ENCODE data around the gene KIAA0408.
"Not testable (repeated sequence)": the region's sequence is repeated elsewhere in the genome, so short reads cannot be mapped to it uniquely, and the experiment has no call there.

The KIAA0408 gene

GRCh38 chr6:127462376-127462775, 3.2 kb upstream of the KIAA0408 start:
- DNase-seq = no peak

DNA sequence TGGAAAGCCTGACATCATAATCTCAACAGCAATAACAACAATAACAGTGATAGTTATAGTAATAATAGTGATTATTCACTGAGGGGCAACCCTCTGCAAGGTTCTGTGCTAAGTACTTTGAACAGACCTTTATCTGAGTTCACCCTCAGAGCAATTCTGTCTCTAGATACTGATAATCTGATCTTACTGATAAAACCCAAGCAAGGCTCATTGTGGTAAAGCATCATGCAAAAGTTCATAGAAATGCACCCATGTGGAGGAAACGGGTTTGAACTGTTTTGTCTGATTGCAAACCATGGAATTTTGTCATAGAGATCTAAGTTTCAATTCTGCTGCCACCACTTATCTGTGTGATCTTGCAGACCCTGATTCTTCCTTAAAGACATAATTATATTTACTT, 1.3 kb upstream of the KIAA0408 start:
- DNase-seq = no peak

DNA sequence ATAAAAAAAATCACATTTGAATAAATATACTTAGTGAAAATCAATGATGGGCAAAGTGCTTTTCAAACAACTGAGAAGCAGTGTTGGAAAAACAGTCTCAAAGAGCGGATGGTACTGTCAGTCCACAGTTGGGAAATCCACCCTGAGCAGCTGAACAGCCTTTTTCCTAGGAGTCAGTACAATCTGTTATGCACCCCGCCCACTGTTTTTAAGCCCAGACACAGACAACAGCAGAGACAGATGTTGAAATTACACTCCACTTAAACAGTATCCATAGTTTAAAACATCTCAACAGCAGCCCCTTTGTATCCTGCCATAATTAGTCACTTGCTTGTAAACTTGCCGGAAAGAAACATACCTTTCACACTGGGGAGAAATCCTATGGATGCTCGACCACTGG, 372 bp downstream of the KIAA0408 start:
- peak; percentile 30 to 53 for DNase-seq

GRCh38 chr6:127458222-127458621, 967 bp downstream of the KIAA0408 start:
- DNase-seq = no peak

DNA sequence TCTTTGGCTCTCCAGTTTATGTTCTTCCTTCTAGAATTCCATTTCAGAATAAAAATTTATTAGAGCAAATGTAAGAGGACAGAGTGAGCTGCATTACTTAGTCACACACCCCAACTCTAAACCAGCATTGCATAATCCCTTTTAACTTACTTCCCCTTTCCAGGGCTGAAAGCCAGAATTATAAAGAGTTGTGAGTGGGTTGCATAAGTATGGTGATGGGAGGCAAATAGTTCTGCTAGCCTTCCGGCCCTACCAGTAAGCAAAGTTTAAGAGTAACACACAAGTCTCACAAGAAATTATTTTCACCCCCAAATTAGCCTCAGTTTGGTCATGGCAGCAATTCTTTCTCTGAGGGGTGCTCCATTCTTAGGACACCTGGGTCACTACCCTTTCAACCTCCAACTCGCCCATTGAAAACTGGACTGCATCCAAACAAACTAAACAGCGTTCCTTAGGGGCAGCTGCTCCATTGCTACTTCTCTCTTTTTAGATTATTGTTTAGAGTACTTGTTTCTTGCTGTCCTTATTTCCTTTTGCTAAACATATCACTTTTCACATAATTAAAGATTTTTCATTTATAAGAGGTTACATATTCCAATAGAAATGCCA, 1.6 kb downstream of the KIAA0408 start:
- DNase-seq = peak; percentile 90 to 94

GRCh38 chr6:127456465-127456864, 2.7 kb downstream of the KIAA0408 start:
- DNase-seq = no peak

DNA sequence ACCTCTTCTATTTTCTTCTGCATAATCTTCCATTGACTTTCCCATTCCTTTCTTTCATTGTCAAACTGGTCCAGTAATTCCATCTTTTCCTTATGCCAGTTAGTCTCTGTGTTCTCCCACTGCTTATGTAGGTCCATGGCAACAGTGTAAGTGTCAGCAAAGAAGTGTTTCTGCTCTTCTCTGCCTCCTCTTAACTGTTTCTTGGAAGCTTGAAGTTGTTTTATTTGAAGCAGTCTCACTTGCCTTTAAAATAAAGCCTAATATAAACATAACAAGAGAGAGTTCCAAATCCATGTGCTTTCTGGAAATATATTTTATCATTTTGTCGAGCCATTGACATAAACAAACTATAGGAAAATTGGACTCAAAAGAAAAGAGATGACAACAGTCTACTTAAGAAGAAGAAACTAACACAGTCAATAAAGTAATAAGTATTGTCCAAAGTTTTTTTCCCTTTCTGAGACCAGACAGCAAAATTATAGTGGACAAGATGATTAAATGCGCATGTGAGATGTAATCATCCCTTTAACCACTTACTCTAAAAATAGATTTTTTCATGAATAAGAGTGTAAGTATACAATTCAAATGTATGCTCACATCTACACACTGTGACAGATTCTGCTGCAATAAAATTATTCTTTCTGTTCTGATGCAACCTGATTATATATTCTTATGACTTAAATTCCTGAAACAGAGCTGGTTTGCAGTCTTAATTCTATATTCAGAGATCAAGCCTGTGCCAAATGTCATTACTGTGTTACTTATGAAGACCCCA, 5.2 kb downstream of the KIAA0408 start:
- DNase-seq = no peak

DNA sequence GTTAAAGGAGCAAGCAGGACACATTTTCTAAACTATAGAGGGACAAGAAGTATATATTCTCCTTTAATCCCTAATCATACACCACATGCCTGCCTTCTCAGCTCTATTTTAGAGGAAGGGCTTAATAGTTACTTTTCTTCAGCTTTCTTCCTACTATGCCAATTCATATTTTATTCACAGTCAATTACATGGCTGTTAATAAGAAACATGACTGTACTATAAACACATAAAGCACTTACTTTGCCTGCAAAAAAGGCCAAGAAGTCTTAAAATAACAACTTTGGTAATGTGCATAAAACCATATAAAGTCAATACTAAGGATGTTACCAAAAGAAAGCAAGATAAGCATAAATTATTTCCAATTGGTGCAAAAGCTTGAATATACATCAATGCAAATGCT, 6.4 kb downstream of the KIAA0408 start:
- DNase-seq = no peak

DNA sequence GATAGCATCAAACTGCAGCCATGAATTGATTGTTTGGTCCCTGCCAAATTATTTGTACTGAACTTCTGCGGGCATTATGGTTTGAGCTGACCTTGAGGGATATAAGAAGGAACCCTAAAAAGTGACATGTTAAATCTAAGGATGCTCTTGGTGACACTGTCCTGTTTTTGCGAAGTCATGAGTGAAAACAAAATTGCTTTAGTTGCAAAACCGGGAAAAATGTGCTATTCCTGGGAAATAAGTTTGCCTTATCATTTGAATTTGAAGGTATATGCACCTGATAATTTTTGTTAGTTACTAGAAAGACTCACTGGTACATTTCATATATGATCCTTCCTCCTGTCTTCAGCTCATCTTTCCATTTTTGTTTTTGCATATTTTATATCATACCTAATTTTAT, 7.8 kb downstream of the KIAA0408 start:
- no peak for DNase-seq

GRCh38 chr6:127447780-127448179, 11.4 kb downstream of the KIAA0408 start:
- no peak for DNase-seq

GRCh38 chr6:127446356-127446755, 12.8 kb downstream of the KIAA0408 start:
- DNase-seq = no peak

DNA sequence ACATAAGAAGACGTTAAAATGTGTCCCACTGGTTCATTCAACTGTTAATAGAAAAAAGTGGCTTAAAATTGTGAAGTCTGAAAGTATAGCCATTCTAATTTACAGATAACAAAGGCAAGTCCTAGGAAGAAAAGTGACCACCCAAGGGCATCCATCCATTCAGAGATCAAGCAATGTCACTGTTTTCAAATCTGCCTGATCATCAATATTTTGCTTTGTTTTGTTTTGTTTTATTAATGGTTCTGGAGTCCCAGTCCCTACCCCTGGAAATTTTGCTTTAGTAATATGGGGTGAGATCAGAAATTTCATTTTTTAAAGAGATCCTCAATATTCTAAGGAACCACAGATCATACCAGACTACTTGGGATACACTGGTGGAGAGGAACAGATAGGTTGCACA, 17.3 kb downstream of the KIAA0408 start:
- DNase-seq = no peak

- DNase-seq = no peak
These were observed 19.5 kb downstream of the KIAA0408 start for GRCh38 chr6:127439718-127440117.

GRCh38 chr6:127436578-127437110, 22.5 kb downstream of the KIAA0408 start:
- no peak for DNase-seq

DNA sequence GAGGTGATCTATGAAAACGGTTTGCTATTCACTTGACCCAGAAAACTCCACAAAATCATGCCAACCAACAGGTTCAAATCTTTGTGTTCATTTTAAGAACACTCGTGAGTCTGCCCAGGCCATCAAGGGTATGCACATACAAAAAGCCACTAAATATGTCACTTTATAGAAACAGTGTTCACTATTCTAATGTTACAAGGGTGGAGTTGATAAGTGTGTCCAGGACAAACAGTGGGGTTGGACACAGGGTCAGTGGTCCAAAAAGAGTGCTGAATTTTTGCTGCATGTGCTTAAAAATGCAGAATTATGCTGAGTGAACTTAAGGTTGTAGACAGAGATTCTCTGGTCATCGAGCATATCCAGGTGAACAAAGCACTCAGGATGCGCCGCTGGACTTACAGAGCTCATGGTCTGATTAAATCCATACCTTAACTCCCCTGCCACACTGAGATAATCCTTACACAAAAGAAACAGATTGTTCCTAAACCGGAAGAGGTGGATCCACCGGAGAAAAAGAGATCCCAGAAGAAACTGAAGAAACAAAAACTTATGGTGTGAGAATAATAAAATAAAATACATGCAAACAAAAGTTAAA, 23.5 kb downstream of the KIAA0408 start:
- no peak for DNase-seq

GRCh38 chr6:127434651-127435050, 24.5 kb downstream of the KIAA0408 start:
- no peak for DNase-seq

DNA sequence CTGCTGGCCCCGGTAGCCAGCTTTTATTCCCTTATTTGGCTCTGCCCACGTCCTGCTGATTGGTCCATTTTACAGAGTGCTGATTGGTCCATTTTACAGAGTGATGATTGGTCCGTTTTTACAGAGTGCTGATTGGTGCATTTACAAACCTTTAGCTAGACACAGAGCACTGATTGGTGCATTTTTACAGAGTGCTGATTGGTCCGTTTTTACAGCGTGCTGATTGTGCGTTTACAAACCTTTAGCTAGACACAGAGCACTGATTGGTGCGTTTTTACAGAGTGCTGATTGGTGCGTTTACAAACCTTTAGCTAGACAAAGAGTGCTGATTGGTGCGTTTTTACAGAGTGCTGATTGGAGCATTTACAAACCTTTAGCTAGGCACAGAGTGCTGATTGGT, 30.6 kb downstream of the KIAA0408 start:
- not testable (repeated sequence) for DNase-seq

- DNase-seq = peak; percentile 33 to 37
These were observed 35.3 kb downstream of the KIAA0408 start for GRCh38 chr6:127423921-127424320.

DNA sequence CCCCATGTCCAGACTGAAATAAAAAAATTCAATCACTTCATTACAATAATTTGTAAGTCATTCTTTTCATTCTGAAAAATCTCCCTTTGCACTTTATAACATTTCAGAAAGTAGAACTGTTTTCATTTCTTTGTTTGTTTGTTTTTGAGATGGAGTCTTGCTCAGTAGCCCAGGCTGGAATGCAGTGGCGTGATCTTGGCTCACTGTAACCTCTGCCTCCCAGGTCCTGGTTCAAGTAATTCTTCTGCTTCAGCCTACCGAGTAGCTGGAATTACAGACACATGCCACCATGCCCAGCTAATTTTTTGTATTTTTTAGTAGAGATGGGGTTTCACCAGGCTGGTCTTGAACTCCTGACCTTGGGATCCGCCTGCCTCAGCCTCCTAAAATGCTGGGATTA, 38.0 kb downstream of the KIAA0408 start:
- DNase-seq = not testable (repeated sequence)

- peak; percentile 89 to 94 for DNase-seq
These were observed 38.6 kb downstream of the KIAA0408 start for GRCh38 chr6:127420556-127420955.

DNA sequence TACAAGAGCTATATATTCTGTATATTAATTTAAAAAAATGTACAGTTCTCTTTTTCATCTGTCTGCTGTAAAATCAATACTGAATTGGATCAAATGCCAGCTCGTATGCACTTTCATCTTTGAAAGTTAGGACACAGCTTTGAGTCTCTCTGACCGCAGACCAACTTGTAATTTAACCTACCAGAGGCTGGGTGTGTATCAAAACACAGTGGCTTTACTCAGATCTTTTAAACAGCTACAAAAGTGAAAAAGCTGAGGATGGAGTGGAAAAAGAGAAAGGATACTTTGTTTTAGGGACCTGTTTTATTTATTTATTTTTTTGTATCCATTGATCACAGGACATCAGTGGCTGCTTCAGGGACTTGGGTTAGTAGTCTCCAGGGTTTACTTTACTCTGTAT, 44.1 kb downstream of the KIAA0408 start:
- DNase-seq = no peak

DNA sequence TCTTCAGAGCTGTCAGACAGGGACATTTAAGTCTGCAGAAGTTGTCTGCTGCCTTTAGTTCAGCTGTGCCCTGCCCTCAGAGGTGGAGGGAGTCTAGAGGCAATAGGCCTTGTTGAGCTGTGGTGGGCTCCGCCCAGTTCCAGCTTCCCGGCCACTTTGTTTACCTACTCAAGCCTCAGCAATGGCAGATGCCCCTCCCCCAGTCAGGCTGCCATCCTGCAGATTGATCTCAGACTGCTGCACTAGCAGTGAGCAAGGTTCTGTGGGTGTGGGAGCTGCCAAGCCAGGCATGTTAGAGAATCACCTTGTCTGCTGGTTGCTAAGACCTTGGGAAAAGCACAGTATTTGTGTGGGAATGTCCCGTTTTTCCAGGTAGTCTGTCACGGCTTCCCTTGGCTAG, 46.1 kb downstream of the KIAA0408 start:
- not testable (repeated sequence) for DNase-seq

GRCh38 chr6:127412016-127412415, 47.2 kb downstream of the KIAA0408 start:
- not testable (repeated sequence) for DNase-seq

Data from inflammatory macrophage treated with lipopolysaccharide for 1 hour (primary cell).